Measurements from ENCODE around the gene POU3F1.

- TF ChIP-seq CTCF (conservative IDR thresholded peaks at IDR 0.05; ENCODE audit: low read depth, low read length) (no peak), CEBPB (IDR thresholded peaks at IDR 0.05; ENCODE audit: low read depth, low read length) (no peak), ELK1 (IDR thresholded peaks at IDR 0.05; ENCODE audit: borderline replicate concordance, low read depth, low read length) (no peak), MAZ (IDR thresholded peaks at IDR 0.05; ENCODE audit: borderline replicate concordance, low read depth, low read length) (no peak)
Observed at GRCh38 chr1:38028105-38028591, 18.4 kb downstream of the POU3F1 start.
